MM.1S (cell line): Measurements from ENCODE around the gene MSTN.

Experiments used
- EZH2 ChIP-seq: fragments of 300-600 bp; sonication (generic); optimal IDR thresholded peaks from 2 replicates; pipeline ENCODE3; 2017; ENCODE audit warnings: low read depth, mild to moderate bottlenecking, antibody characterized with exemption, low read length, mixed read lengths
- TF ChIP-seq, protein P1 (sequence below): fragments of 300-600 bp; sonication (generic); IDR thresholded peaks from 2 replicates; pipeline ENCODE4 v1.5.1; 2016; ENCODE audit warnings: antibody characterized with exemption, low read length, mixed read lengths

DNA sequence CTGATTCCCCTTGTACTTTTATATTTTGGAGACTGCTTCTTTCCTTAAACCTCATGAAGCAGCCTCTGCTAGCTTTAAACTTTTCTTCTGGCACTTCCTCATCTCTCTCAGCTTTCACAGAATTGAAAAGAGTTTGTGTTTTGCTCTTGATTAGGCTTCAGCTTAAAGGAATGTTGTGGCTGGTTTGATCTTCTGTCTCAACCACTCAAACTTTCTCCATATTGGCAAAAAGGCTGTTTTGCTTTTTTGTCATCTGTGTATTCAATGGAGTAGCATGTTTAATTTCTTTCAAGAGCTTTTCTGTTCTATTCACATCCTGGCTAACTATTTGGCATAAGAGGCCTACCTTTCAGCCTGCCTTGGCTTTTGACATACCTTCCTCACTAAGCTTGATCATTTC lies 36.3 kb upstream of the MSTN start:
- TF ChIP-seq EZH2 = no peak
- TF ChIP-seq, protein P1, sequence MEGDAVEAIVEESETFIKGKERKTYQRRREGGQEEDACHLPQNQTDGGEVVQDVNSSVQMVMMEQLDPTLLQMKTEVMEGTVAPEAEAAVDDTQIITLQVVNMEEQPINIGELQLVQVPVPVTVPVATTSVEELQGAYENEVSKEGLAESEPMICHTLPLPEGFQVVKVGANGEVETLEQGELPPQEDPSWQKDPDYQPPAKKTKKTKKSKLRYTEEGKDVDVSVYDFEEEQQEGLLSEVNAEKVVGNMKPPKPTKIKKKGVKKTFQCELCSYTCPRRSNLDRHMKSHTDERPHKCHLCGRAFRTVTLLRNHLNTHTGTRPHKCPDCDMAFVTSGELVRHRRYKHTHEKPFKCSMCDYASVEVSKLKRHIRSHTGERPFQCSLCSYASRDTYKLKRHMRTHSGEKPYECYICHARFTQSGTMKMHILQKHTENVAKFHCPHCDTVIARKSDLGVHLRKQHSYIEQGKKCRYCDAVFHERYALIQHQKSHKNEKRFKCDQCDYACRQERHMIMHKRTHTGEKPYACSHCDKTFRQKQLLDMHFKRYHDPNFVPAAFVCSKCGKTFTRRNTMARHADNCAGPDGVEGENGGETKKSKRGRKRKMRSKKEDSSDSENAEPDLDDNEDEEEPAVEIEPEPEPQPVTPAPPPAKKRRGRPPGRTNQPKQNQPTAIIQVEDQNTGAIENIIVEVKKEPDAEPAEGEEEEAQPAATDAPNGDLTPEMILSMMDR = no peak
